Measurements from ENCODE around the gene KRTAP12-2. TPM values are rescaled to one million over a fixed set of nuclear protein-coding genes. Genes with fewer than 3 reads are reported as not detected.

The KRTAP12-2 gene
- total RNA-seq, 1 experiment from 2014 or later, result not detected

DNA sequence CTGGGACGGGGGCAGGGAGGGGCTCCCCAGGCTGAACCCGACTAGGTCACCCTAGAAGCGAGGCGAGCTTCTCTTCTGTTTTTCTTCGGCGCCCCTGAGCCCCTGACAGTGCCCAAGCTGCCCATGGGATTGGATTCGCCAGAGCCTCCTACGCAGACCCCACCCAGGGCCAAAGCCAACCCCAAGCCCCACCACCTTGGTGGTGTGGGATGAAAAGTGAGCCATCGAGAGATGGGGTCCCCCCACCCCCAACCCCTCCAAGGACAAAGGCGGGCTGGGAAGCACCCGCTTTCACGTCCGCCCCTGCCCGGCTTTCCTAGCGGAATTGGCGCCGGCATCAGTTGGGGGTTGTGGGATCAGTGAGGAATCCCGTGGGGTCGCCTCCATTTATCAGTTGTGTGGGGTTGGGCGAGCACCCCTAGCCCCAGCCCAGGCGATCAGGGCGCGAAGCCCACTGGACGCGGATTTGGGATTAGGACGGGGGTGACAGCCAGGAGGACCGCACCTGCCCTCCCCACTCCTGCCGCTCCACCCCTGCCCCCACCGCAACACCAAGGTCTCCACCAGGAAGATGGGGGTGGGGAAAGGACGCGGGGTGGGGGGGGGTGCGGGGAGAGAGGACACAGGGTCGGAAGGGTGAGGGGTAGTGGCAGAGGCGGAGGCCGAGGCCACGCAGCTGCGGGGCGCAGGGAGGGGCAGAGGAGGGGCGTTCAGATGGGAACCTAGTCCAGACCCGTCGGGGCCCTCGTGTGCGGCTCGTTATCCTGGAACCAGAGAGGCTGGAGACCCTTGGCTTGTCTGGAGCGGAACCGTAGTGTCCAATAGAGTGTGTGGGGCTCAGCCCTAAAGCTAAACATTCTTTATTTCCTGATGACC, 40.2 kb upstream of the KRTAP12-2 start:
- Histone ChIP-seq H3K36me3 (replicated peaks; ENCODE audit: control insufficient read depth, insufficient read depth, low read length) (no peaks in the 10 kb centered on the region), H3K4me3 (ENCODE audit: insufficient read depth, low read depth, low read length) (peak overlapping the region; percentile 30), H3K27me3 (ENCODE audit: control insufficient read depth, insufficient read depth, low read length) (peaks cover 68% of the 10 kb centered on the region)
- DNase-seq, result peak; percentile 80

DNA sequence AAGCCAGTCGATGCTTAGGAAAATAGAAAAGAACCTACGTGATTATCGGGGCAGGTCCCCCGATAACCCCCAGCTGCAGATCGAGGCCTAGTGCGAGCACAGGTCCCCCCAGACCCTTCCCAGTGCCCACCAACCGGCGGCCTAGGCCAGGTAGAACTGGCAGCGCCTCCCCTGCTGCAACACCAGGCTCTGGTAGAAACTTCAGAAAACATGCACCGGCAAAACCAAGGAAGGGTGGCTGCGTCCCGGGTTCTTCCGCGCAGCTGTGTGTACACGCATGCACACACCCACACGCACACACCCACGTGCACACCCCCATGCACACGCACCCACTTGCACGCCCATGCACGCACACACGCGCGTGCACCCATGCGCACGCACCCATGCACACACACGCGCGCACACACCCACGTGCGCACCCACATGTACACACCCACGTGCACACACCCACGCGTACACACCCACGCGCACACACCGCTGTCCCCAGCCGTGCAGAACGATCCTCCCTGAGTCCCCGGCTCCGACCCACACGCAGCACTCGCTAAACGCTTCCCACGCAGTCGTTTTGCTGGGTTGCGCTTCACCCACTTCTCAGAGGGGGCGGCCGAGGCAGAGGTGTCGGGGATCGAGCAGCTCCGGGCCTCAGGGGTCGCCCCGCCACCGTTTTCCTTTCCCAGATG, 39.4 kb upstream of the KRTAP12-2 start:
- Histone ChIP-seq H3K4me3 (ENCODE audit: insufficient read depth, low read depth, low read length) (peak overlapping the region; percentile 30), H3K27me3 (ENCODE audit: control insufficient read depth, insufficient read depth, low read length) (peaks cover 61% of the 10 kb centered on the region), H3K36me3 (replicated peaks; ENCODE audit: control insufficient read depth, insufficient read depth, low read length) (no peaks in the 10 kb centered on the region)

DNA sequence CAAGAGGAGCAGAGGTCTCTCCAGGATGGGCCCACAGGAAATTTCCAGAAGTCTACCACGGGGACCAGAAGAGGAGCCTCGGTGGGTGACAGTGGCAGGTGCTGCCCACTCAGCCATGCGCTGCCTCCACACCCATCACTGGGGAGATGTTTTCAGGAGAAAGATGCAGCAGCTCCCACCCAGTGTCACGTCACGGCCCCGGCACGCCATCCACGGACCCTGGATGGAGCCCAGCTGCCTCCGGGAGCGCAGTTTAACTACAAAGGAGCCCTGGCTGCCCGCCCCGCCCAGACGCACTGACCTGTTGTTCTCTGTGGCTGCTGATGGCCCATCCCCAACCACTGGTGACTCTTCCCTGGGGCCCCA, 37.9 kb upstream of the KRTAP12-2 start:
- Histone ChIP-seq H3K4me3 (ENCODE audit: insufficient read depth, low read depth, low read length) (peak overlapping the region; percentile 23), H3K36me3 (replicated peaks; ENCODE audit: control insufficient read depth, insufficient read depth, low read length) (no peaks in the 10 kb centered on the region), H3K27me3 (ENCODE audit: control insufficient read depth, insufficient read depth, low read length) (peaks cover 45% of the 10 kb centered on the region)
- peak; percentile 83 for DNase-seq

More for the DNA sequence above, 39.4 kb upstream of the KRTAP12-2 start:
- DNase-seq, result peak; percentile 82

DNA sequence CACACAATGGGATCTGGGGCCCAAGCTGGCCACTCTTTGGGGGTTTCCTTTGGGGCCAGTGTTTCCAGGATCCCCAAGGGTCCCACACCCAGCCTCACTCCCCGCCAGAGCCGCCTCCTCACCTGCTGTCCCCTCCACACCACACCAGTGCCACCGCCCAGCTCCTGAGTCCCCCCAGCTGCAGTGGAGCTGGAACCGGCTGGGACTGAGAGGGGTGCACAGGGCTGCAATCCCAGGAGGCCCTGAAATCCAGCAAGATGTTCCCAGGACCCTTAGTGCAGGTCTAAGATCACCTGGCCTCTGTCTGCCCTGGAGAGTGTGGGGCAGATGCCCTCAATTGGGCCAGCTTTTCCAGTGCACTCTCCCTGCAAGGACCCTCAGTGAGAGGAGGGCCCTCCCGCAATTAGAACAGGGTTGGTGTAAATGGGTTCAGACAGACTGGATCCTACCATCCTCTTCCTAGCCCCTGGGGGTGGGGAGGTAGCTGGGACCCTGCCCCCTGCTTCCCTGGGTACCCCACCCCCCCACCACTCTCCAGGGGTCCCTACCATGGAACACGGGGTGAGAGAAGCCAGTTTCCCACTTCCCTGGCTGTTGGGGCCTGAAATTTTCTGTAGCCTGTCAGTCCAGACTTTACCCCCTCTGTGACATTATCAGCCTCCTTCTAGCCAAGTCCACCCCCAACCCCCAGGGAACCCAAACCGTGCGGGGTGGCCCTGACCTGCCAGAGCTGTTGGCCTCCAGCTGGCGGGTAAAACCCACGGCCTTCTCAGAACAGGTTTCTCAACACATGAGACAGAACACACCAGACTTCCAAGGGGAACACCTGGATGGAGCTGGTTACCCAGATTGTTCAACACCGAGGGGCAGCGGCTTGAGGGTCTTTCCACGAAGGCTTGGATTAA, 37.3 kb upstream of the KRTAP12-2 start:
- H3K36me3 ChIP-seq (replicated peaks; ENCODE audit: control insufficient read depth, insufficient read depth, low read length), result no peaks in the 10 kb centered on the region
- H3K4me3 ChIP-seq (ENCODE audit: insufficient read depth, low read depth, low read length), result peak overlapping the region; percentile 23
- peaks cover 41% of the 10 kb centered on the region for H3K27me3 ChIP-seq (ENCODE audit: control insufficient read depth, insufficient read depth, low read length)
- DNase-seq, result peak; percentile 68

DNA sequence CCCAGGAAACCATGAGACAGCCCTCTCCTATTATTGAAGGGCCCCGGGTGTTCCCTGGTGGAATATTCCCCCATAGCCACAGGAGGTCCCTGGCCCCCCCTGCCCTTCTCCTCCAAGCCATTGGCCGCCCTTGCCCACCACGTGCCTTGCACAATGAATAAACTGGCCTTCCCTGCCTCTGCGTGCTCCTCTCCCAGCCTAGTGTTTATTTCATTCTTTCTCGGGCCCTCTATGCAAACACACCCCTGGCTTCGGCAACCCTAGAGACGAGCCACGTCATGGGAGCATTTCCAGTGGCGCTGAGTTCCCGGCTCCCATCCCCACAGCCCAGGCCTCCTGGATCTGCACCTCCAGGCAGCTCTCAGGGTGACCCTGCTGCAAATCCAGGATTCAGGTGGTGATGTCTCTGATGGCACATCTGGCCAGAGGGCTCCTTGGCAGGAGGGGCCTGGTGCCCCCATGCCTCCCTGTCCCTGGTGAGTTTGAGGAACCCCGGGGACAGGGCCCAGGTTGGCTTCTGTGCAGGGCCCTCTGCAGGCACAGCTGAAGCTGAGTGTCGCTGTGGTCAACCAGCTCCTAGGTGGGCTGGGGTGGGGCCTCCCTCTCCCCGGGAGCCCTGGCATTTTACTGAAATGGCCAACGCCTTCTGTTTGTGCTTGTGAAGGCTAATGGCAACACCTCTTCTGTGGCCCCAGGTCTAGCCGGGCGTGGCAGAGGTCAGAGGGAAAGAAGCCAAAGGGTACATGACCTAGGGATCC, 36.4 kb upstream of the KRTAP12-2 start:
- peak; percentile 62 for DNase-seq

DNA sequence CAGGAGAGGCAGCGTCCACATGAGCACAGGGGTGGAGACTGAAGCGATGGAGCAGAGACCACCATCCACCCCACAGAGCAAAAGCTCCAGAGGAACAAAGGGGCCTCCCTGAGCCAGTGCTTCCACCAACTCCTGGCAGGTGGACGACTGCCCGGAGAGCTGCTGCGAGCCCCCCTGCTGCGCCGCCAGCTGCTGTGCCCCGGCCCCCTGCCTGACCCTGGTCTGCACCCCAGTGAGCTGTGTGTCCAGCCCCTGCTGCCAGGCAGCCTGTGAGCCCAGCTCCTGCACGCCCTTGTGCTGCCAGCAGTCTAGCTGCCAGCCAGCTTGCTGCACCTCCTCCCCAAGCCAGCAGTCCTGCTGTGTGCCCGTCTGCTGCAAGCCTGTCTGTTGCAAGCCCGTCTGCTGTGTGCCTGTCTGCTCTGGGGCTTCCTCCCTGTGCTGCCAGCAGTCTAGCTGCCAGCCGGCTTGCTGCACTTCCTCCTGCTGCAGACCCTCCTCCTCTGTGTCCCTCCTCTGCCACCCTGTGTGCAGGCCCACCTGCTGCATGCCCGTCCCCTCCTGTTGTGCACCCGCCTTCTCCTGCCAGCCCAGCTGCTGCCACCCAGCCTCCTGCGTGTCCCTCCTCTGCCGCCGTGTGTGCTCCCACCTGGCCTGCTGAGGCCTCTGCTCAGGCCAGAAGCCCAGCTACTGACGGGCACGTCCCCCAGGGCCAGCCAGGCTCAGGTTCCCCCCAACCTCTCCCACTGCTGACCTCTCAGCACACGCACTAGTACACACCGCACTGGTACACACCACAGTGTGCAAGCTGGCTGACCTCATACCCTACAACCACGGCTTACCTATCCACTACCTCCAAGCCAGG, 35.6 kb upstream of the KRTAP12-2 start:
- Histone ChIP-seq H3K36me3 (replicated peaks; ENCODE audit: control insufficient read depth, insufficient read depth, low read length) (no peaks in the 10 kb centered on the region), H3K4me3 (ENCODE audit: insufficient read depth, low read depth, low read length) (no peak overlapping the region), H3K27me3 (ENCODE audit: control insufficient read depth, insufficient read depth, low read length) (peaks cover 35% of the 10 kb centered on the region)
- DNase-seq, result peak; percentile 32

More for the DNA sequence above, 36.4 kb upstream of the KRTAP12-2 start:
- Histone ChIP-seq H3K36me3 (replicated peaks; ENCODE audit: control insufficient read depth, insufficient read depth, low read length) (no peaks in the 10 kb centered on the region), H3K4me3 (ENCODE audit: insufficient read depth, low read depth, low read length) (no peak overlapping the region), H3K27me3 (ENCODE audit: control insufficient read depth, insufficient read depth, low read length) (peaks cover 37% of the 10 kb centered on the region)

DNA sequence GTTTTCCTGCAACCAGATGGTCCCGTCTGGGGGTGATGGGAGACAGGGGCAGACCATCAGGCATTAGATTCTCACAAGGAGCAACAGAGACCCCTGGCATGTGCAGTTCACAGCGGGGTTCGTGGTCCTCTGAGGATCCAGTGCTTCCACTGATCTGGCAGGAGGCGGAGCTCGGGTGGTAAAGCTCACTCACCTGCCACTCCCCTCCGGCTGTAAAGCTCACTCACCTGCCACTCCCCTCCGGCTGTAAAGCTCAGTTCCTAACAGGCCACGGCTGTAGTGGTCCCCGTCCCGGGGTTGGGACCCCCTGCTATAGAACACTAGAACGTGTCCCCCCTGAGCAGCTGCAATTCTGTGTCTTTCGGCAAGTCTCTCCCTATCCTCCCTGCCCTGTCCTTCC, 34.8 kb upstream of the KRTAP12-2 start:
- peaks cover 28% of the 10 kb centered on the region for H3K27me3 ChIP-seq (ENCODE audit: control insufficient read depth, insufficient read depth, low read length)
- H3K36me3 ChIP-seq (replicated peaks; ENCODE audit: control insufficient read depth, insufficient read depth, low read length), result no peaks in the 10 kb centered on the region
- DNase-seq, result peak; percentile 31
- no peak overlapping the region for H3K4me3 ChIP-seq (ENCODE audit: insufficient read depth, low read depth, low read length)

DNA sequence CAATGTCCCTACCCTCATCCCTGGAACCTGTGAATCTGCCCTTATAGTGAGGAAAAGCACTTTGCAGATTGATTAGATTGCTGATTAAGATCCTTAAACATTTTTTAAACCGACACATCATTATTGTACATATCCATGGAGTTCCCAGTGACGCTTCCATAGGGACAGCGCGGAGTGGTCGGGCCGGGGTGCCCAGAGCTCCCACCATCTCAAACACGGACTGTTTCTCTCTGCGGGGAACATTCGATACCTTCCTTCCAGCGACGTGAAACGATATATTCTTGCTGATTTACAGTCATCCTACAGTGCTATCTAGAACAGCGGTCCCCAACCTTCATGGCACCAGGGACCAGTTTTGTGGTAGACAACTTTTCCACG, 34.3 kb upstream of the KRTAP12-2 start:
- Histone ChIP-seq H3K27me3 (ENCODE audit: control insufficient read depth, insufficient read depth, low read length) (peaks cover 23% of the 10 kb centered on the region), H3K36me3 (replicated peaks; ENCODE audit: control insufficient read depth, insufficient read depth, low read length) (no peaks in the 10 kb centered on the region), H3K4me3 (ENCODE audit: insufficient read depth, low read depth, low read length) (no peak overlapping the region)
- DNase-seq, result no peak

DNA sequence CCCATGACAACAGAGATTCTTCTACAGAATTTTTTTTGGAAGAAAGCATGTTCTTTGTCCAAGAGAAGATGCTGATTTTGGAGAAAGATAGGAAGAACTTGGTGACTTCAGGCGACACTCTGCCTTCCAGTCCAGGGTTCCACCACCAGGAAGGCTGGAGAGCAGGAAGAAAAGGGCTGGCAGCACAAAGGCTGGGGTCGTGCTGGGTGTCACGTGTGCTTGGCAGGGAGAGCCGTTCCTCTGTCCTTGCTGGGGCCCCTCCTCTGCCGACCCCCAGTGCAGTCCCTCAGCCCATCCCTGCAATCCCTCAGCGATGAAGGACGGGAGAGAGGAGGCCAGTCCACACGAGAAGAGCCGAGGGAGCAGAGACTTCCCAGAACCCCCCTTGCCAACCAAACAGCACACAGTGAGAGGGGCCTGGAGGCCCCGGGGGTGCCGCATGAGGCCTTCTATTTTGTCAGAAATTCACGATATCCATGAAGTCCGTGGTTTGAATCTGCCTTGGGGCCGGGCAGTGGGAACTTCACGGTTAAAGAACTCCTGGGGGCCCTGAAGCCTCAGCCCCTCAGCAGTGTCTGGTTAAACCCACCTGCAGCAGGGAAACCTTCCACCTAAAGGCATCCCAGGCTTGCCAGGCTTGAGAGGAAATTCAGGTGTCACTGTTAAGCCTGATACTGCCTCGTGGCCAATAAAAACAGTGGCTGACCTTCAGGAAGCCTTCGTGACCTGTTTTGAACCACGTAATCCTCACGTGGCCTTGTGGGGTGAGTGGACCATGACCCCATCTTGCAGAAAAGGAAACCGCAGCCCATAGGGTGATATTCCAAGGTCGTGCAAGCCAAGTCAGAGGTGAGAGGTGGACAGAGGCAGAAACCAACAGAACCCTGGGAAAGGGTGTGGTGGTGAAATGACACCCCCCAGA, 33.6 kb upstream of the KRTAP12-2 start:
- H3K27me3 ChIP-seq (ENCODE audit: control insufficient read depth, insufficient read depth, low read length), result peaks cover 22% of the 10 kb centered on the region; the same call in 1 of the 2 replicates
- H3K36me3 ChIP-seq (replicated peaks; ENCODE audit: control insufficient read depth, insufficient read depth, low read length), result no peaks in the 10 kb centered on the region
- peak; percentile 22 for DNase-seq
- H3K4me3 ChIP-seq (ENCODE audit: insufficient read depth, low read depth, low read length), result no peak overlapping the region

DNA sequence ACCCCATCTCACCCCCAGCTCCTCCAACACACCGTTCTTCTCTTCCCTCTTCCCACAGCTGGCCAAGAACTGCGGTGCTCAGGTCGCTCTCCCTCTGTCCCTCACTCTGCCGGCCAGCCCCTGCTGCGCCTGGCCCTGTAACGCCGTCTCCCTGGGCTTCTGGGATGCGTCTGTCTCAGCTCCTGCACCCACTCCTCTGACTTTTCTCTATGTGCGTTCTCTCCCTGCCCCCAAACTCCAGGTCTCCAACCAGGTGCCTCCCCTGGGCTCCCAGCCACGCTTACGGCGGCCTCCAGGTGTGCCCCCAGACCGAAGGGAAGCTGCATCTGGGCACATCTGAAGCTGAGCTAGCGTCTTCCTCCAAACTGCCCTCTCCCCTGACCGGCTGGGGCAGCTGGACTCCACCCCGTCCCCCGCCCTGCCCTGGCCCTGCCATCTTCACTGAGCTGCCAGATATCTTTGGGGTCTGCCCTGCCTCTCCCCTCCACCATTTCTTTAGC, 32.8 kb upstream of the KRTAP12-2 start:
- H3K4me3 ChIP-seq (ENCODE audit: insufficient read depth, low read depth, low read length), result no peak overlapping the region
- H3K36me3 ChIP-seq (replicated peaks; ENCODE audit: control insufficient read depth, insufficient read depth, low read length), result no peaks in the 10 kb centered on the region
- peak; percentile 56 for DNase-seq
- peaks cover 22% of the 10 kb centered on the region; the same call in 1 of the 2 replicates for H3K27me3 ChIP-seq (ENCODE audit: control insufficient read depth, insufficient read depth, low read length)

DNA sequence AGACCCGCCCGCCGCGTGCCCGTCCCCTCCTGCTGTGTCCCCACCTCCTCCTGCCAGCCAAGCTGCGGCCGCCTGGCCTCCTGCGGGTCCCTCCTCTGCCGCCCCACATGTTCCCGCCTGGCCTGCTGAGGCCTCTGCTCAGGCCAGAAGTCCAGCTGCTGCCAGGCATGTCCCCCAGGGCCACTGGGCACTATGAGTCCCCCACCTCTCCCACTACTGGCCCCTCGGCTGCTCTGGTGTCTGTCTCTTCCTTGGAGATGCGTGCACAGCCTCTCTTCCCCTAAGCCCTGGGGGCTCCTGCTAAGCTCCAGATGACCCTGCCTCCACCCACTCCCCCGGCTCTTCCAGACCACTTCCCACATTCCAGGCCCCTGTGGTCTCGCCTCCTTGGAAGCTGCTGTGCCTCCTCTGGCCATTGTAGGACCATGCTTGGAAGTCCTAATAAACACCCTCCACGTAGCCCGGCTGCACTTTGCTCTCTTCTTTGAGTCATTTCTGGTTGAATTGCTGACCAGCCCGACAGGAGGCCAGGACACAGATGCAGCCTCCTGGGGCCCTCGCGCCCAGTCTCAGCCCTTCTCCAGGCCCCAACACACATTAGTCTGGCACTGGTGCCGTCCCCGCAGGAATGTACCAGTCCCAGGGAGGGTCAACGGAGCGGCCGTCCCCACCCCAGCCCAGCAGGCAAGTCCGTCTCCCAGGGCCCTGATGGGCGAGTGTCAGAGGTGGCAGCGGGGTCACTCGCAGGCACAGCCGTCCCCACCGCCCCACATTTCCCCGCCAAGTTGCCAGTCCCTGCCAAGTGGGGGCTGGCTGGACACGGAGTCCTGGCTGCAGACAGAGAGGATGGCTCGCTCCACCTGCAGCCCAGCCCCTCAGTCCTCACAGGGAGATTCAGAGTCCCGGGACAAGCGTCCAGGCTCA, 31.3 kb upstream of the KRTAP12-2 start:
- H3K36me3 ChIP-seq (replicated peaks; ENCODE audit: control insufficient read depth, insufficient read depth, low read length), result no peaks in the 10 kb centered on the region
- H3K4me3 ChIP-seq (ENCODE audit: insufficient read depth, low read depth, low read length), result no peak overlapping the region
- H3K27me3 ChIP-seq (ENCODE audit: control insufficient read depth, insufficient read depth, low read length), result peaks cover 15% of the 10 kb centered on the region; the same call in 1 of the 2 replicates
- peak; percentile 86 for DNase-seq
